ENCODE results near the gene DMXL1.

DNA sequence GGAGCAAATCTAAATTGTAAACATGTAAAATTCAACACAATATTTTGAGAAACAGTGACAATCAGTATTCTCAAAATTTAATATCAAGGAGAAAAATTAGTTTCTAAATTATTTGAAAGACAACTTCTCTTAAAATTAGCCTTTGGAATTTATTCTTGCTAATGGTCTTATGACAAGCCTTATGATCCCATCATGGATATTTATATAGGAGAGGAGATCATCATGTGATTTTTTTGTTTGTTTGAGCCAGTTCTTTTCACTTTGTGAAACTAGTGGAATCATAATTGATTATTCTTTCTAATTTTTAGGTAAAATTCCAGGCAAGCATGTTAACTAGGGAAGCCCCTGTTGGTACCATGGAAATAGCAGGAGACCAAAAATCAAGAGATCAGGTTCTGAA is 24.7 kb downstream of the DMXL1 start:
- no peak for TF ChIP-seq CTCF (IDR thresholded peaks at IDR 0.05)
- TF ChIP-seq POLR2A (IDR thresholded peaks at IDR 0.05): no peak
